ENCODE data around the gene ANKRD40. TPM values are rescaled to one million over a fixed set of nuclear protein-coding genes. Genes with fewer than 3 reads are reported as not detected.

ANKRD40 gene
- total and polyA plus RNA-seq, 10 of the 15 experiments (the other 5 are each of a cell fraction or from before 2014, with no cell fraction given): 5.9 to 21.7 (median 14.8) TPM

DNA sequence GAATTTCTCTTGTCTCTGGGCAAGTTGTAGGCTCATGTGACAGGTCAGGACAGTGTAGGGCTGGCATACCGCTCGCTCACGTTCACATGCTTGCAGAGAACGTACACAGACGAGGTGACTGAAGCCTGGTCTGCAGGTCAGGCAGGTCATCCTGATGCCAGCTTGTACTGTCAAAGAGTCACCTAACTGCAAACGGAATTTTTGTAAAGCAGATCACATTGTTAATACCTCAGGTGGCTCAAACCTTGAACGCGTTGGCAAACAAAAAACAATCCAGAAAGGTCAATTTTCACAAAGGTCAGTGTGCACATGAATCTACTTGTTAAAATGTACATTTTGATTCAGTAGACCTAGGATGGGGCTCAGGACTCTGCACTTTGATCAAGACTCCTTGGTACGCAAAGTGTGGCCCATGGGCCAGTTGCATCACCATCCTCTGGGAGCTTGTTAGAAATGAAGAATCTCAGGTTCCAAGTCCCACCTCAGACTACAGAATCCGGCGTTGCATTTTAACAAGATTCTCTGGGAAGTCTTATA is 28.6 kb downstream of the ANKRD40 start:
- no TSS peak for BruUV-seq (replicated peaks)
- H3K36me3 ChIP-seq (ENCODE audit: control insufficient read depth in 2 of 2, insufficient read depth in 2 of 2, low read length in 1 of 2): no peaks in the 10 kb centered on the region
- H3K27ac ChIP-seq (ENCODE audit: control insufficient read depth, insufficient read depth): no peak overlapping the region
- no peaks in the 10 kb centered on the region for H3K9me3 ChIP-seq (replicated peaks; ENCODE audit: control insufficient read depth, insufficient read depth, low read length)
- RAD21 ChIA-PET (ENCODE audit: unreplicated experiment): no interaction called here
- no peak overlapping the region for H3K4me3 ChIP-seq
- CTCF ChIA-PET: interaction anchor here (1.1 to 2.1 kb wide), 2 partner anchors 16 to 49 kb away, joined by 4 to 5 read pairs; no protein-coding TSS in a partner anchor
- TF ChIP-seq SMAD1 (IDR thresholded peaks at IDR 0.05; ENCODE audit: low read depth, partially characterized antibody): no peak
- TF ChIP-seq, protein P1, sequence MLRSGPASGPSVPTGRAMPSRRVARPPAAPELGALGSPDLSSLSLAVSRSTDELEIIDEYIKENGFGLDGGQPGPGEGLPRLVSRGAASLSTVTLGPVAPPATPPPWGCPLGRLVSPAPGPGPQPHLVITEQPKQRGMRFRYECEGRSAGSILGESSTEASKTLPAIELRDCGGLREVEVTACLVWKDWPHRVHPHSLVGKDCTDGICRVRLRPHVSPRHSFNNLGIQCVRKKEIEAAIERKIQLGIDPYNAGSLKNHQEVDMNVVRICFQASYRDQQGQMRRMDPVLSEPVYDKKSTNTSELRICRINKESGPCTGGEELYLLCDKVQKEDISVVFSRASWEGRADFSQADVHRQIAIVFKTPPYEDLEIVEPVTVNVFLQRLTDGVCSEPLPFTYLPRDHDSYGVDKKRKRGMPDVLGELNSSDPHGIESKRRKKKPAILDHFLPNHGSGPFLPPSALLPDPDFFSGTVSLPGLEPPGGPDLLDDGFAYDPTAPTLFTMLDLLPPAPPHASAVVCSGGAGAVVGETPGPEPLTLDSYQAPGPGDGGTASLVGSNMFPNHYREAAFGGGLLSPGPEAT (IDR thresholded peaks at IDR 0.05; ENCODE audit: low read depth): no peak
- no peak for TF ChIP-seq ZNF24 (IDR thresholded peaks at IDR 0.05)
- no peak for TF ChIP-seq TAF1 (IDR thresholded peaks at IDR 0.05; ENCODE audit: borderline replicate concordance, low read depth, low read length)
- TF ChIP-seq POLR2A (IDR thresholded peaks at IDR 0.05; ENCODE audit: low read depth, low read length): no peak
- no peak for TF ChIP-seq SMAD5 (IDR thresholded peaks at IDR 0.05; ENCODE audit: low read depth)
- no peak for TF ChIP-seq HDGF (IDR thresholded peaks at IDR 0.05)
- TF ChIP-seq SUZ12 (IDR thresholded peaks at IDR 0.05; ENCODE audit: unreplicated experiment): no peak
- FAIRE-seq: no peak
- H3K4me2 ChIP-seq (ENCODE audit: control insufficient read depth, insufficient read depth): no peak overlapping the region
- no peak overlapping the region for H2AFZ ChIP-seq (ENCODE audit: control insufficient read depth, low read depth, low read length)
- H4K20me1 ChIP-seq (ENCODE audit: control insufficient read depth, insufficient read depth): no peaks in the 10 kb centered on the region
- POLR2A ChIA-PET: no interaction called here
- in situ Hi-C loops (cut with MboI): no loop called here
- DNase-seq (ENCODE audit: low read depth, low spot score): no peak
- intact Hi-C loops (cut with micrococcal nuclease; ENCODE audit: unreplicated experiment): no loop called here
- no peak for ATAC-seq
- SMC1A ChIA-PET (ENCODE audit: uncharacterized antibody, unreplicated experiment): no interaction called here
- WGBS (ENCODE audit: insufficient coverage, insufficient replicate concordance, low lambda C conversion rate, missing lambda C conversion rate): 47% methylated on average over 11 of the region's 11 CpGs
- H3K9ac ChIP-seq (ENCODE audit: control insufficient read depth, insufficient read depth, low read length): no peak overlapping the region
- H3K27me3 ChIP-seq (replicated peaks in 1 of 2; ENCODE audit: control insufficient read depth in 2 of 2, insufficient read depth in 2 of 2, low read length in 1 of 2): no peaks in the 10 kb centered on the region; a peak in 1 of 4 replicates
- no peaks in the 10 kb centered on the region for H3K79me2 ChIP-seq (ENCODE audit: control insufficient read depth, insufficient read depth, low read length)
- no peaks in the 10 kb centered on the region for H3K4me1 ChIP-seq (ENCODE audit: control insufficient read depth, insufficient read depth, low read length)
